Measurements from ENCODE around the gene TUBA3E. TPM values are rescaled to one million over a fixed set of nuclear protein-coding genes. Genes with fewer than 3 reads are reported as not detected.

Gene TUBA3E
- not detected in 2 replicates for total RNA-seq

GRCh38 chr2:130198343-130198742, at the start of gene TUBA3E:
Gene TUBA3E (minus strand): TSS chr2:130198439. CDS start chr2:130198360, 79 bp downstream.

GRCh38 chr2:130181880-130182682, 16.2 kb downstream of the TUBA3E start, which contains the start of gene MZT2B:
Gene MZT2B (plus strand): TSS chr2:130182262. CDS start chr2:130182283, 21 bp downstream.

GRCh38 chr2:130181325-130181879, 16.8 kb downstream of the TUBA3E start, which contains the start of gene SMPD4:
Gene SMPD4 (minus strand): TSS chr2:130181602. CDS start chr2:130176592, 5,010 bp downstream.

GRCh38 chr2:130145006-130145414, 53.2 kb downstream of the TUBA3E start, which contains the start of gene CCDC74B:
Gene CCDC74B (minus strand): TSS chr2:130145112. CDS start chr2:130144996, 116 bp downstream.

Other genes starting within 250 kb of the TUBA3E start
- not detected in 2 replicates for gene RAB6C, start 218.8 kb downstream of the TUBA3E start, total RNA-seq
- gene POTEF, start 69.2 kb downstream of the TUBA3E start, total RNA-seq: 0.29 and 0.33 TPM in 2 replicates
- 0.65 and 2.9 TPM in 2 replicates for gene CCDC74B, start 53.3 kb downstream of the TUBA3E start, total RNA-seq
- gene SMPD4, start 16.8 kb downstream of the TUBA3E start, total RNA-seq: 32.3 and 35.6 TPM in 2 replicates
- 92.4 and 151 TPM in 2 replicates for gene MZT2B, start 16.2 kb downstream of the TUBA3E start, total RNA-seq
- gene IMP4, start 144.5 kb upstream of the TUBA3E start, total RNA-seq: 92.4 and 104 TPM in 2 replicates
- gene PTPN18, start 157.6 kb upstream of the TUBA3E start, total RNA-seq: 25.1 and 28.1 TPM in 2 replicates

Data from vein endothelial cell (primary cell).